Measurements from ENCODE around the gene KLHL29. TPM values are rescaled to one million over a fixed set of nuclear protein-coding genes. Genes with fewer than 3 reads are reported as not detected.
A peak's percentile ranks its signal among the peaks of the same experiment; 100 is the strongest.
"Not testable (repeated sequence)": the region's sequence is repeated elsewhere in the genome, so short reads cannot be mapped to it uniquely, and the experiment has no call there.

The KLHL29 gene
- total RNA-seq (1.4 TPM), polyA plus RNA-seq (2.9 TPM)
- long read RNA-seq, donor 1, result 0 reads
- long read RNA-seq, donor 2, partial matches to known transcripts, result 20 of 26 reads
- long read RNA-seq, donor 2, other reads (novel, unspliced or antisense), result 5 of 26 reads
- long read RNA-seq, donor 3, result 0 reads
- long read RNA-seq, donor 4, result 0 reads
- long read RNA-seq, donor 5, result 0 reads
- long read RNA-seq, donor 6, full-length matches to known transcripts, result 1 of 1 reads
- long read RNA-seq, donor 6, partial matches to known transcripts, result 0 of 1 reads
- long read RNA-seq, donor 6, other reads (novel, unspliced or antisense), result 0 of 1 reads
- long read RNA-seq, donor 7, result 0 reads
- long read RNA-seq, donor 8, result 0 reads
- long read RNA-seq, donor 9, result 0 reads
- long read RNA-seq, donor 10, result 0 reads

DNA sequence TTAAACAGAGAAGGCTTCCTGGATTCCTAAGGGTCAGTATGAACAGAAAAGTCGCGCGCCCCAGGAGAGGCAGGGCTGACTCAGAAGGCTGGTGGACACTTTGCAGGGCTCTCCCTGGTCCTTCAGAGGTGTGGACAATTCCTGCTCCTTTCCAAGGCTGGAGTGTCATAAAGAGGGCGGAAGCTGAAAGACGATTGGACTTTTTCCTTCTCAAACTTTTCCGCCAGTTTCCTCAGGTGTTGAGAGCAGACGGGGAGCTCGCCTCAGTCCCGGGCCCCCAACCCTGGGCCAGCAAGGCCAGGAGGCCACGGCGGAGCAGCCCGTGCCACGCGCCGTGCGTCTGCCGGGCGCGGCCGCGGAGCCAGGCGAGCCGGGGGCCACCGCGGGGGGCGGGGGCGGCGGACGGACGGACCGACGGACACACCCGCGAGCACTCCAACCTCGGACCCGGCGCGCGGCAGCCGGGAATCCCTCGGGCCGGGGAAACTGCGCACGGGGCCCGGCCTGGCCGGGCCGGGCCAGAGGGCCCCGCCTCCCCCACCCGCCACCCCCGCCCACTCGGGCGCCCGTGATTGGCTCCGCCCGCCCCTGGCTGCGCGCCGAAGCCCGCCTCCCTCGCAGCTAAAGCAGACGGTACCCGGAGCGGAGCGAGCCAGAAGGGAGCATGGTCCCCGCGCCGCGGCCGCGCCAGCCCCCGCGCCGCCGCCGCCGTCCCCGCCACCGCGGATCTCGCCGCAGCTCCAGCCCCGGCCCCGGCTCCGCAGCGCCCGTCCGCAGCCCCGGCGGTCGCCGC lies at the start of gene KLHL29:
TSS of gene KLHL29 (plus strand) at position 629 of the 793 bp plus-strand sequence. CDS start 177,018 bp downstream, outside the sequence.
- no peaks in the 10 kb centered on the region for H3K9me3 ChIP-seq (ENCODE audit: control insufficient read depth in 2 of 2, insufficient read depth in 1 of 2, low read length in 1 of 2)
- DNase-seq (ENCODE audit: low read depth in 6 of 9, low spot score in 9 of 9), result peak in 3 of 9 donors; percentile 16 to 56 (median 31)
- H3K36me3 ChIP-seq (ENCODE audit: control insufficient read depth in 2 of 2, insufficient read depth in 2 of 2, low read length in 1 of 2), result no peaks in the 10 kb centered on the region
- peak within 1 kb of the TSS in 1 of 2 donors; percentile 31 for H3K27ac ChIP-seq (ENCODE audit: low read depth in 1 of 2, low read length in 1 of 2)
- peak within 1 kb of the TSS; percentile 24 to 62 for H3K4me3 ChIP-seq (ENCODE audit: low read length in 2 of 2)
- peaks cover 75% of the 10 kb centered on the region in 2 donors for H3K27me3 ChIP-seq (ENCODE audit: control insufficient read depth in 2 of 2, insufficient read depth in 1 of 2, low read length in 1 of 2)
- H3K4me1 ChIP-seq (ENCODE audit: control insufficient read depth in 2 of 2, insufficient read depth in 2 of 2, low read length in 2 of 2), result peaks cover 6 to 13% of the 10 kb centered on the region in 2 donors
- 11% methylated on average over 91 of the region's 91 CpGs for WGBS

DNA sequence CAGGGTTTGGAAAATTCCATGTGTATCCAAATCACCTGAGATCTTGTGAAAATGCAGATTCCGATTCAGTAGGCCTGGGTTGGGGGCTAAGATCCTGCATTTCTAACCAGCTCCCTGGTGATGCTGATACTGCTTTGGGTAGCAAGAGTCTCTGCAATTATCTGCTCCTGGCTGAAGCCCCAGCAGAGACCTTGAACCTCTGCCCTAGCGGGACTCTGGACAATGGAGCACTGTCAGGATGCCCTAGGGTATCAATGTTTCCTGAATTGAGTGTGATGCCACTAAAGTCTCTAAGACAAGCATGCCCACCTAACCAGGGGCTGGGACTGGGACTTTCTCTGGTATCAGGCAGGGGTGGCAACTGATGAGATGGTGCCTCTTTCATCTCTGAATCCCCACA lies 49.4 kb upstream of the KLHL29 start:
- peaks cover 0 to 8% of the 10 kb centered on the region in 2 donors for H3K27me3 ChIP-seq (ENCODE audit: control insufficient read depth in 2 of 2, insufficient read depth in 1 of 2, low read length in 1 of 2)
- H3K9me3 ChIP-seq (ENCODE audit: control insufficient read depth in 2 of 2, insufficient read depth in 1 of 2, low read length in 1 of 2), result no peaks in the 10 kb centered on the region
- WGBS, result 96% methylated on average over 2 of the region's 2 CpGs
- H3K27ac ChIP-seq (ENCODE audit: low read depth in 1 of 2, low read length in 1 of 2), result no peak overlapping the region
- H3K4me3 ChIP-seq (ENCODE audit: low read length in 2 of 2), result no peak overlapping the region
- no peak for DNase-seq (ENCODE audit: low read depth in 6 of 9, low spot score in 9 of 9)
- H3K4me1 ChIP-seq (ENCODE audit: control insufficient read depth in 2 of 2, insufficient read depth in 2 of 2, low read length in 2 of 2), result no peaks in the 10 kb centered on the region
- H3K36me3 ChIP-seq (ENCODE audit: control insufficient read depth in 2 of 2, insufficient read depth in 2 of 2, low read length in 1 of 2), result no peaks in the 10 kb centered on the region

DNA sequence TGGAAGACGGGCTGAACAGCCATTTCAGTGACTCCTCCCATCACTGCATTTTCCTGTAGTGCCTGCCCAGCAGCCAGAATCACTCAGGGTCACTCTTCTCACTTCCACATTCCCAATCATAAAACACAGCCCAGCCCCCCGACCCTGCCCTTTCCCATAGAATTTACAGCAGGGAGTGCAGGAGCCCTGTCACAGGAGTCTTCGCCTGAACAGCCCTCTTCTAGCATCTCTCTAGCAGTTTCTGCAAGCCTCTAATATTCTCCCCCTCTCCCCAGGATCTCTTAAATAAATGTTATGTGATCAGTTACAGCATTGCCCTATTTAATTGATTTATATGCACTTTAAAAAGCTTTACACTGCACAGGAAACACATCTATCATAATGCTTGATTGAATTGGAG lies 42.9 kb upstream of the KLHL29 start:
- Histone ChIP-seq H3K27me3 (ENCODE audit: control insufficient read depth in 2 of 2, insufficient read depth in 1 of 2, low read length in 1 of 2) (peaks cover 2 to 10% of the 10 kb centered on the region in 2 donors), H3K36me3 (ENCODE audit: control insufficient read depth in 2 of 2, insufficient read depth in 2 of 2, low read length in 1 of 2) (no peaks in the 10 kb centered on the region), H3K9me3 (ENCODE audit: control insufficient read depth in 2 of 2, insufficient read depth in 1 of 2, low read length in 1 of 2) (no peaks in the 10 kb centered on the region), H3K4me3 (ENCODE audit: low read length in 2 of 2) (no peak overlapping the region), H3K4me1 (ENCODE audit: control insufficient read depth in 2 of 2, insufficient read depth in 2 of 2, low read length in 2 of 2) (no peaks in the 10 kb centered on the region), H3K27ac (ENCODE audit: low read depth in 1 of 2, low read length in 1 of 2) (no peak overlapping the region)
- WGBS, result 73% methylated on average over 3 of the region's 3 CpGs
- no peak for DNase-seq (ENCODE audit: low read depth in 6 of 9, low spot score in 9 of 9)

DNA sequence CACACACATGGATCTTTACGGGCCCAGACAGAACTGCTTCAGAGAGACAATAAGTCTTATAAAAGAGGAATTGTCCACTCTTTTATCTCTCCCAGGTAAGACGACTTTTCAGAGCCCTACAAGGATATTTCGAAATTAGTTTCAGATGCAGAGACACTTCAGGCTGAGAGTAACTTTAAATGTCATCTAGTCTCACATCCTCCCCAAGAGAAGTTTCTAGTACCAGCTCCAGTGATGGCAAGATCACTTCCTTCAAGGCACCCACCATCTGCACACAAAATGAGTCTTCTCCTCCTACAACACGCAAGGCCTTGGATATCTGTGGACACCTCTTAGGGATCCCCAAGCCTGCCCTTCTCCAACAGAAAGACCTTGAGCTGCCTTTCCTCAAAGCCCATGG lies 39.0 kb upstream of the KLHL29 start:
- no peak overlapping the region for H3K27ac ChIP-seq (ENCODE audit: low read depth in 1 of 2, low read length in 1 of 2)
- no peaks in the 10 kb centered on the region for H3K9me3 ChIP-seq (ENCODE audit: control insufficient read depth in 2 of 2, insufficient read depth in 1 of 2, low read length in 1 of 2)
- H3K4me3 ChIP-seq (ENCODE audit: low read length in 2 of 2), result no peak overlapping the region
- peaks cover 0 to under 1% of the 10 kb centered on the region in 2 donors for H3K4me1 ChIP-seq (ENCODE audit: control insufficient read depth in 2 of 2, insufficient read depth in 2 of 2, low read length in 2 of 2)
- no peak for DNase-seq (ENCODE audit: low read depth in 6 of 9, low spot score in 9 of 9)
- 96% methylated on average over 4 of the region's 4 CpGs for WGBS
- peaks cover 5 to 10% of the 10 kb centered on the region in 2 donors for H3K27me3 ChIP-seq (ENCODE audit: control insufficient read depth in 2 of 2, insufficient read depth in 1 of 2, low read length in 1 of 2)
- H3K36me3 ChIP-seq (ENCODE audit: control insufficient read depth in 2 of 2, insufficient read depth in 2 of 2, low read length in 1 of 2), result no peaks in the 10 kb centered on the region

DNA sequence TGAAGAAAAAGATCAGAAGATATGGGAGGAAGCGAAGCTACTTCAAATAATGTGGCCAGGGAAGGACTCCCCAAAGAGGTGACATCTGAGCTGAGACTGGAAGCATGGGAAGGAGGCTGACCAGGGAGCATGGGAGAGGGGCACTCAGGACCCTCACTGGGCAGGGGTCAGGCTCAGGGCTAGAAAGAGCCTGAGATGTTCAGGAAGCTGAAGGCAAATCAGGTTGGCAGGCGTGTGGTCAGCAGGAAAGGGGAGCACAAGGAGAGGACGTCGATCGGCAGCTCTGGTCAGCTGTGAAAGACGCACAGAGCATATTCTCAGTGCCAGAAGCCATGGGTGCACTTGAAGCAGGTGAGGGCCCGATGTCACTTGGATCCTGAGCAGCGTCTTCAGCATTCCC lies 38.2 kb upstream of the KLHL29 start:
- Histone ChIP-seq H3K4me1 (ENCODE audit: control insufficient read depth in 2 of 2, insufficient read depth in 2 of 2, low read length in 2 of 2) (peaks cover 0 to 7% of the 10 kb centered on the region in 2 donors), H3K27ac (ENCODE audit: low read depth in 1 of 2, low read length in 1 of 2) (no peak overlapping the region), H3K27me3 (ENCODE audit: control insufficient read depth in 2 of 2, insufficient read depth in 1 of 2, low read length in 1 of 2) (peaks cover 5 to 15% of the 10 kb centered on the region in 2 donors), H3K36me3 (ENCODE audit: control insufficient read depth in 2 of 2, insufficient read depth in 2 of 2, low read length in 1 of 2) (no peaks in the 10 kb centered on the region), H3K4me3 (ENCODE audit: low read length in 2 of 2) (no peak overlapping the region), H3K9me3 (ENCODE audit: control insufficient read depth in 2 of 2, insufficient read depth in 1 of 2, low read length in 1 of 2) (no peaks in the 10 kb centered on the region)
- DNase-seq (ENCODE audit: low read depth in 6 of 9, low spot score in 9 of 9), result no peak
- WGBS, result 96% methylated on average over 8 of the region's 8 CpGs

DNA sequence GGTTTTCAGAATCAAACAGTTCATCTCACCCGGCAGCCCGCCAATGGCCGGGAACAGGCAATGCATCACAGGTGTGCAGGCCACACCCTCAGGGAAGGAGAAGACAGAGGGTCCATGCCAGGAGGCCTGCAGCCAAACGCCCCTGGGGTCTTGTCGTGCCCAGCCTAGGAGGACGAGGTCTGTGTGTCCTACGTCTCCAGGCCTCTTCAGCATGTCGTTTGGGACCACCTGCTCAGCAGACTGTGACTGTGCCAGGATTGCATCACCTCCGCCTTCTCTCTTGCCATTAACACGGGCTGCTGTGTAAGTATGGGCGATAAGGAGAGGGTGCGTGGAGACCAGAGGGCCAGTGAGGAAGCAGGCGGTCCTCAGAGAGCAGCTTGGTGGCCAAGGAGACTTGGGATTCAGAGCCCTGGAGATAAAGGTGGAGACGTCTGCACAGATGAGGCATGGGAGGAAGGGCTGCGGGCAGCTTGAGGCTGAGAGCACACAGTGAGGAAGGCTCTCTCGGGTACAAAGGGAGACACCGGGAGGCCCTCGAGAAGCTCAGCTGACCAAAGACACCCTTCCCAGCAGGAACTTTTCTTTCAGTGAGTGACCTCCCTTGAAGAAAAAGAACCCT lies 37.4 kb upstream of the KLHL29 start:
- Histone ChIP-seq H3K36me3 (ENCODE audit: control insufficient read depth in 2 of 2, insufficient read depth in 2 of 2, low read length in 1 of 2) (no peaks in the 10 kb centered on the region), H3K27ac (ENCODE audit: low read depth in 1 of 2, low read length in 1 of 2) (no peak overlapping the region), H3K4me1 (ENCODE audit: control insufficient read depth in 2 of 2, insufficient read depth in 2 of 2, low read length in 2 of 2) (peaks cover 0 to 7% of the 10 kb centered on the region in 2 donors), H3K4me3 (ENCODE audit: low read length in 2 of 2) (no peak overlapping the region), H3K9me3 (ENCODE audit: control insufficient read depth in 2 of 2, insufficient read depth in 1 of 2, low read length in 1 of 2) (no peaks in the 10 kb centered on the region), H3K27me3 (ENCODE audit: control insufficient read depth in 2 of 2, insufficient read depth in 1 of 2, low read length in 1 of 2) (peaks cover 3 to 21% of the 10 kb centered on the region in 2 donors)
- no peak for DNase-seq (ENCODE audit: low read depth in 6 of 9, low spot score in 9 of 9)
- 96% methylated on average over 18 of the region's 18 CpGs for WGBS

DNA sequence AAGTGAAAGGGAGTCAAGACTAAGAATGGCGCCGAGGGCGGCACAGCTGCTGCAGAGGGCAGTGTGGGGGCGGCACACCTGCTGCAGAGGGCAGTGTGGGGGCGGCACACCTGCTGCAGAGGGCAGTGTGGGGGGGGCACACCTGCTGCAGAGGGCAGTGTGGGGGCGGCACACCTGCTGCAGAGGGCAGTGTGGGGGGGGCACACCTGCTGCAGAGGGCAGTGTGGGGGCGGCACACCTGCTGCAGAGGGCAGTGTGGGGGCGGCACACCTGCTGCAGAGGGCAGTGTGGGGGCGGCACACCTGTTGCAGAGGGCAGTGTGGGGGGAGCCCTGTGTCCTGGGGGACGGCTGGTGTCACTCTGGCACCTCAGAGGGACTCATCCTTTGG lies 36.9 kb upstream of the KLHL29 start:
- 98% methylated on average over 9 of the region's 10 CpGs for WGBS
- H3K27me3 ChIP-seq (ENCODE audit: control insufficient read depth in 2 of 2, insufficient read depth in 1 of 2, low read length in 1 of 2), result peaks cover 3 to 23% of the 10 kb centered on the region in 2 donors
- not testable (repeated sequence) for H3K4me1 ChIP-seq (ENCODE audit: control insufficient read depth in 2 of 2, insufficient read depth in 2 of 2, low read length in 2 of 2); DNase-seq (ENCODE audit: low read depth in 6 of 9, low spot score in 9 of 9); H3K4me3 ChIP-seq (ENCODE audit: low read length in 2 of 2); H3K27ac ChIP-seq (ENCODE audit: low read depth in 1 of 2, low read length in 1 of 2); H3K36me3 ChIP-seq (ENCODE audit: control insufficient read depth in 2 of 2, insufficient read depth in 2 of 2, low read length in 1 of 2); H3K9me3 ChIP-seq (ENCODE audit: control insufficient read depth in 2 of 2, insufficient read depth in 1 of 2, low read length in 1 of 2)

DNA sequence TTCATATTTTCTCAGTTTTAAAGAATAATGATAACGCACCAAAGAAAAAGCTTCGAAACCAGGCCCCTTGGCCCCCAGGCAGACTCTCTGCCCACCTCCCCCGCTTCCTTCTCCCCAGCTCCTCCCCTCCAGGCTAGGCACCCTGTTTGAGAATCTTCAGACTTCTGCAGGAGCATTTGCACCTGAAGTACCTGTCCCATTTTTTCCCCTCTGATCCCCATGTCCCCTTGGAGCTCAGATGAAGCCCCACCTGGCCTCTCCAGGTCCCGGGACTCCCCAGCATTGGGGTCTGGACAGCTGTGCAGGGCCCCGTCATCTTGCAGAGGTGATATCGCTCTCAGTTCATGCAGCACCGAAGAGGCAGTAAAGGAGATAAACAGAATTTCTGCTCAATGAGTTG lies 35.5 kb upstream of the KLHL29 start:
- peaks cover 3 to 26% of the 10 kb centered on the region in 2 donors for H3K27me3 ChIP-seq (ENCODE audit: control insufficient read depth in 2 of 2, insufficient read depth in 1 of 2, low read length in 1 of 2)
- H3K4me1 ChIP-seq (ENCODE audit: control insufficient read depth in 2 of 2, insufficient read depth in 2 of 2, low read length in 2 of 2), result peaks cover 0 to 7% of the 10 kb centered on the region in 2 donors
- no peaks in the 10 kb centered on the region for H3K9me3 ChIP-seq (ENCODE audit: control insufficient read depth in 2 of 2, insufficient read depth in 1 of 2, low read length in 1 of 2)
- 98% methylated on average over 7 of the region's 7 CpGs for WGBS
- H3K27ac ChIP-seq (ENCODE audit: low read depth in 1 of 2, low read length in 1 of 2), result no peak overlapping the region
- H3K36me3 ChIP-seq (ENCODE audit: control insufficient read depth in 2 of 2, insufficient read depth in 2 of 2, low read length in 1 of 2), result no peaks in the 10 kb centered on the region
- no peak for DNase-seq (ENCODE audit: low read depth in 6 of 9, low spot score in 9 of 9)
- H3K4me3 ChIP-seq (ENCODE audit: low read length in 2 of 2), result no peak overlapping the region

All from thymus (tissue), 14 donors.